ENCODE results near the gene CENPM.

Gene CENPM

DNA sequence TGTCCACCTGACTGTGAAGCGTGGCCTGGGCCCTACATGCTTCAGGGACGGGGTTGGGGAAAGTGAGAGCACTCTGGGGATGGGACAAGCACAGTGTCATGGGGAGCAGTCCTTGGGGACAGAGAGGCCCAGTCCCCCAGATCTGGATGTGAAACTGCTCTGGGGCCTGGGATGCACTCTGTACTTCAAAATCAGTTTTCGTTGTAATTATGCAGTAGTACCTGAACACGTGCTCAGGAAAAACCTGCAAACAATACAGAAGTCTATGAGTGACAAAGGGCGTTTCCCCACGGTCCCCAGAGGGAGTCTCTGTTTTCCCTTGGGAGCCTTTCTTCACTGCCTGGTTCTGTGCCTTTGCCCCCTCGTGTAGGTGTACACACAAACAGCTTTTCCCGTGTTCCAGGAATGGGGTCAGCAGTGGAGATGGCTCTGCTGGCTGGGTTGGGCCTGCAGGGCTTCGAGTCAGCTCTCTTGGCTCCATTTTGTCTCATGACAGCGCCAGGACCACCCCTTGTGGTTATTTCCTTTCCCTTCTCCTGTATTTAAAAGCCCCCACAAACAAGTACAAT is 15.2 kb downstream of the CENPM start:
- no peak for DNase-seq (ENCODE audit: low spot score)

DNA sequence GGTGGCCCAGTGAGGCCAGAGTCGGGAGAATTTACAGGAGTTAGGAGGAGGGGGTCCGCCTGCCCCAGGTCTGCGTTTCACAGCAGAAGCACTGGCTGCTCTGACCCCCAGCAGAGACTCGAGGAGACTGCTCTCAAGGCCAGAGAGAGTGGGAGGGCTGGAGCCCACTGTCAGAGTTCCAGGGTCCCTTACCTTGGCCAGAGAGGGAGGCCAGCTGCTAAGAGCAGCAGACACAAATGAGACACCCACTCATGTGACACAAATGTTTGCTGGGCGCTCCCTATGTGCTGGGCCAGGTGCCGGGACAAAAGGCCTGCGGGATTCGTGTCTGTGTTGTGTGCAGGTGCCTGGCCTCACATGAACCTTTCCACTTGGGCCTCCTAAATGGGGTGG is 17.5 kb downstream of the CENPM start:
- no peak for DNase-seq (ENCODE audit: low spot score)

DNA sequence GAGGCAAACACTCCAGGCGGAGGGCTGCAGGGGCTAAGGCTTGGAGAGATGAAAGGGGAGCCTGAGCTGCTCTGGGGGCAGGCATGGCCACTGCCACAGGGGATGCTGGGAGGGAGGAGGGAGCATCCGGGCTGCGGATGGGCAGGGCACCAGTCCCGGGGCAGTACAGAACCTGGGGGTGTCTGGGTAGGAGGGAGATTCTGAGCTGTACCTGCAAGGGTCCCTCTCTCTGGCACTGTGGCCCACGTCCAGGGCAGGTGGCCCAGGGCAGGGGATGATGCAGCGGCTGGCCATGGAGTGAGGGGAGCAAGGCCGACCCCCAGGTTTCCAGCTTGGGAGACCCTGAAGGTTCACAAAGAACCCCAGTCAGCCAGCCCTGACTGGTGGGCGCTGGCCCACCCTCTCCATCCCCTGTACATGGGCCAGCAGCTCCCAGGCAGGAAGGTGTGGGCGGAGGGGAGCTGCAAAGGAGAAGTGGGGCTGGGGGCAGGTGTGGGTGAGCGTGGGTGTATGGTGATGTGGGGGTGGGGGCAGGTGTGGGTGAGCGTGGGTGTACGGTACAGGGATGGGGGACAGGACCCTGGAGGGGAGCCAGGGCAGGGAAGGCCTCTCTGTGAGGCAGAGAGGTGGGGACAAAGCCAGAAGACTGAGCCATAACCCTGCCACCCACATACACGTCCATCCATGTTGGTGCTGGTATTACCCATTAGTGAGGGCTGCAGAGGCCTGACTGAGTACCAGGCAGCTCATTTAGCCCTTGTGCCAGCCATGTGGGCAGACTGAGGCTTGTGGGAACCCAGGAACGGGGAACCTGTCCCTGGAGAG is 18.1 kb downstream of the CENPM start:
- DNase-seq (ENCODE audit: low spot score) = no peak

DNA sequence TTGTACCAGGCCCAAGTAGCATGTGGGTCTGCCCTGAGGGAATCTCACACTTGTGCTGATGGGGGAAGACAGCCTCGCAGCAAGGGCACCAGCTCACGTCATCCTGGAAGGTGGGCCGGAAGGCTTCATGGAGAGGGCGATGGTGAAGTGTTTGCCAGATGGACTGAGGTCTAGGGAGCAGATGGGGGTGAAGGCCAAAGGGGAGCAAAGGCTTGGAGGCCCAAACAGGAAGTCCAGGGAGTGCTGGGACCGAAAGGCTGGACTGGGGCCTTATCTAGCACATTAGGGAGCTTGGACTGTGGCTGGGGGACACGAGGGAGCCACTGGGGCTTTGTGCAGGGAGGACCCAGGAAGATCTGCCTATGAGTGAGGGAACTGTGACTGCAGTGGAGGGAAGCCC is 19.1 kb downstream of the CENPM start:
- DNase-seq (ENCODE audit: low spot score) = no peak

DNA sequence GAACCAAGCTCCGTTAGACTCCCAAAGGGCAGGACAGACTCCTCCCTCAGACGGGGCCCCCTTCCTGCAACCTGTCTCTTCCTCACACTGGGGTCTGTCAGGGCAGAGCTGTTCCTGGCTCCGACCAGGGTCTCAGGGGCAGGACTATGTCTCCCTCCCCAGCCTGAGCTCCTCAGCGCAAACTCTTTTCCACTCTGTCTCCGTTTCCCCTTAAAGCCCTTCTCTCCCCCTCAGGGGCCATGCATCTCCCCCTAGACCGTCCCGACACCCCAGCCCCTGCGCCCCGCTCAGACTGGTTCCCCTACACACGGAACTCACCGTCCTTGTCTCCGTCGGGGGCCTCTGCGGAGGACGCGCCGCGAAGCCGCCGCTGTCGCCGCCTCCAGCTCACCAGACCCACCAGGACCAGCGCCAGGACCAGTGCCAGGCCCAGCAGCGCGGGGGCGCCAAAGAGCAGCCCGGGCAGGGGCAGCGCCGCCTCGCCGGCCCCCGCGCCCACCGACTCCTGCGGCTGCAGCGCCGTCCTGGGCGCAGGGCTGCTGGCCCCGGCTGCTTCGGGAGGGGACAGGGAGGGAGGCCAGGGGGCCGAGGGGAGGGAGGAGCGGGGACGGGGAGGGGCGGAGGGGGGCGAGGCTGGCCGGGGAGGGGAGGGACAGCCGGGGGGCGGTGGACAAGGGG is 21.0 kb downstream of the CENPM start:
- no peak for DNase-seq (ENCODE audit: low spot score)

DNA sequence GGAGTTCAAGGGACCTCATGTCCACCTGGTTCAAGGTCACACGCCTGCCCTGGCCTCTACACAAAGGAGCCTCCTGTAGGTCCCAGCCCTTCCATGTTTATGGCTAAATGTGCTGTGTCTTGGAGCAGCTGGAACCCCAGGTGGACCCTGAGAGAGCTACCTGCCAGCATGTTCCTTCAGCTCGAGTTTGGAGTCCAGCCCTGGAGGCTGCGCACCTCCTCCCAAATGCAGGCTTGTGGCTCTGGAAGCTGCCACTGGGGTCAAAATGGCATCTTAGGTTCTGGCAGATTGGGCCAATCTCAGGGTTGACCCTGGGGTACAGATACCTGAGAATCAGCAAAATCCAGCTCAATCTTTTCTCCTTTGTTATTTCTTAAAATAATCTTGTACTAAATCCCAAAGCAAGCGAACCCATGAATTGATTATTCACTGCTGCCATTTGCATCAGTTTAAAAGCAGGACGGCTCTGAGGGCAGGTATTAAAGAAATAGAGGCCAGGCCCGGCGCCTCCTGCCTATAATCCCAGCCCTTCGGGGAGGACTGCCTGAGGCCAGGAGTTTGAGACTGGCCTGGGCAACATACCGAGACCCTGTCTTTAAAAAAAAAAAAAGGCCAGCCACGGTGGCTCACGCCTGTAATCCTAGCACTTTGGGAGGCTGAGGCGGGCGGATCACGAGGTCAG is 23.2 kb downstream of the CENPM start:
- DNase-seq (ENCODE audit: low spot score) = no peak

DNA sequence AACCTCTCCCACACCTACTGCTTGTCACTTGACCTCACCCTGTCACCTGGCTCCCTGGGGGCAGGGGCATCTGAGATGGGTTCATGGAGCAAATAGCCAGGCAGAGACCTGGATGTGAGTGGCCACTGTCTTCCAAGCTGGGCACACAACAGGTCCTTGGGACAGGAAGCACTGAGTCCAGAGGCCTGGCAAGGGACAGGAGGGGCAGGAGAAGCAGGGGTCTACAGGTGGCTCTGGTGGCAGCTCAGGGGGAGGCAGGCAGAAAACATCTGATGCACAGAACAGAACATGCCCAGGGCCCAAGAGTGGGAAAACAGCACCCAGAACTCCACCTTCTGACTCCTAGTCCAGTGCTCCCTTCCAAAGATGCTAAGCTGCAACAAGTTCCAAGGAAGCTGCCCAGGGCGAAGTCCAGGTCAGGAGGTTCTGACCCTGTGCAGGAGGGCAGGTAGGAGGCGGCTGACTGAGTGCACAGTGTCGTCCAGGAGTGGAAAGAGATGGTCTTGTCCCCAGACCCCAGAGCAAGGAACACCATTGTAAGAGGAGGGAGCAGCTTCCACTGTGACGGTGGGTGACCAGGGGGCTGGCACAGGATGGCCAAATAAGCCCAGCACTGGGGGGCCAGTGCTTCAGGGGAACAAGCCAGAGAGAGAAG is 23.9 kb downstream of the CENPM start:
- DNase-seq (ENCODE audit: low spot score) = no peak

DNA sequence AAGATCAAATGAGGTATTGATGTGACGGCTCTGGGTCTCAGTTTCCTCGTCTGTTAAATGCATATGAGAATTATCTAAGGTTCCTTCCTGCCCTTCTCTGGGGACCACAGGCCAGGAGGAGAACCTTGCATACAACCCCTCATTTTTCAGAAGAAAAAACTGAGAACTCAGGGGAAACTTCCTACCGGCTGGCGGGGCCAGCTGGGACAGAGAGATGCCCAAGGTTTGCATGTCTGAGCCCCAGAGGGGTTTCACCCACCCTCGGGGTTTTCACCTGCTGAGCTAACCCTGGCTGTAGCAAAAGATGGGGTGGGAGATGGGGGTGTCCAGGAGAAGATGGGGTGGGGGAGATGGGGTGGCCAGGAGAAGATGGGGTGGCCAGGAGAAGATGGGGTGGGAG is 24.6 kb downstream of the CENPM start:
- no peak for DNase-seq (ENCODE audit: low spot score)

DNA sequence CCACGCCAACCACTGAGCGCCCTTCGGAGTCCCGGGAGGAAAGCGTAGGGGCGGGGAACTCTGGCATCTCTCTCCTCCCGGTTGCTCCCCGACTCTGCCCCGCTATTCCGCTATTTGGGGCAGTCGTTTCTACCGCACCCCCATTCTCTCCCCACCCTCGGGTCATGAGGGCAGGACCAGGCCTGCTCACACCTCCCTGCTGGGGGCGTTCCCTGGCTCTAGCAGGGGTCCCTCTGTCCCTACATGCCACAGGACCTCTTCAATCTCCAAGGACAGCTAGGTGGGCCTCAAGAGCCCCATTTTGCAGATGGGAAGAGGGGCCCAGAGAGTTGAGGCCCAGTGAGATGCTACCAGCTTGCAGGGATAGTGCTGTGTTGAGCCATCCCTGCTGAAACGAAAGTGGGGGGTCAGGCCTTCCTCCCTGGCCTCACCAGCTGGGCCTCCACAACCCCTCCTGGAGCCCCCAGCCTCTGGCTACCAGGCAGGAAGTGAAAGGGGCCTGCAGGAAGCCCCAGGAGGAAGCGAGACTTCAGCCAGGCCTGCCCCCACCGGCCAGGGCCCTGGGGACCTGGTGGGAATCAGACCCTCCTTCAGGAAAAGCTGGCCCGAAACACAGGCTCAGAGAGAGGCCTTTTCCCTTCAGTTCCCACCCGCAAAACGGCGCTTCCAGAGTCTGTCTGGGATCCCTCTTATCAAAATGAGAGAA is 26.5 kb downstream of the CENPM start:
- DNase-seq (ENCODE audit: low spot score) = no peak

DNA sequence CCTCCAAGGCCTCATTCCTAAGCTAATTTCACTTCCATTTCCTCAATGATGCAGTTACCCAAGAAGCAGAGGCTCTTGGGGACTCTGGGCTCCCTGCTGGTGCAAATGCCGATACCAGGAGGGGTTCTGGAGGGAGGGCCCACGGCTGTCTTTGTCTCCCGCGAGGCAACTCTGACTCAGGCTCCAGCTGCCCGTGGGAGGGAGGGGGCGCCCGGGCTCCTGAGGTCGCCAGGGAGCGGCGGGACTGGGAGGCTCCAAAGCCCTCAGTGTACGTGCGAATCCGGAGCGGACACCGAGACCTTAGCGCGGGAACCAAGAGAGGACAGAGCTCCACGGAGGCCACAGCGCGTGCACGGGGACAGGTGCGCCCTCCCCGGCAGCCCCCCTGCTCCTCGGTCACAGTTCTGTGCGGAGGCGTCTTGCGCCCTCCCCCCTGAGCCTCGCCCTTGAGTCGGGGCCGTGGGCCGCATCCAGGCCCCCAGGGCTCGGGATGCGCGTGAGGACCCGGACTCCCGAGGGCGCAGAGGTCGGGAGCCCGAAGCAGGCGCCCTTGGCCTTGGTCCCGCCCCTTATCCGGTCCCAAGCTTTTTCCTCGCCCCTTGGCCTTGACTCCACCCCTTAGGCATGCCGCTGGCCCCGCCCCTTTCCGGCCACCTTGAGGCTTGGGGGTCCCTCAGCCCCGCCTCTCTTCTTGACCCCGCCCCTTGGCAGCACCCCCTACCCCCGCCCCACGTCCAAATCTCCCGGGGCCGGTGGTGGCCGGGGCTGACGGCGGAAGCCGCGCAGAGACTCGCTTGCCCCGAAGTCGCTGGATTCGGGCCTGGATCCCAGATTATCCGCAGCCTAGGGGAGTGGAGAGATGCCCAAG is 27.4 kb downstream of the CENPM start:
- no peak for DNase-seq (ENCODE audit: low spot score)

DNA sequence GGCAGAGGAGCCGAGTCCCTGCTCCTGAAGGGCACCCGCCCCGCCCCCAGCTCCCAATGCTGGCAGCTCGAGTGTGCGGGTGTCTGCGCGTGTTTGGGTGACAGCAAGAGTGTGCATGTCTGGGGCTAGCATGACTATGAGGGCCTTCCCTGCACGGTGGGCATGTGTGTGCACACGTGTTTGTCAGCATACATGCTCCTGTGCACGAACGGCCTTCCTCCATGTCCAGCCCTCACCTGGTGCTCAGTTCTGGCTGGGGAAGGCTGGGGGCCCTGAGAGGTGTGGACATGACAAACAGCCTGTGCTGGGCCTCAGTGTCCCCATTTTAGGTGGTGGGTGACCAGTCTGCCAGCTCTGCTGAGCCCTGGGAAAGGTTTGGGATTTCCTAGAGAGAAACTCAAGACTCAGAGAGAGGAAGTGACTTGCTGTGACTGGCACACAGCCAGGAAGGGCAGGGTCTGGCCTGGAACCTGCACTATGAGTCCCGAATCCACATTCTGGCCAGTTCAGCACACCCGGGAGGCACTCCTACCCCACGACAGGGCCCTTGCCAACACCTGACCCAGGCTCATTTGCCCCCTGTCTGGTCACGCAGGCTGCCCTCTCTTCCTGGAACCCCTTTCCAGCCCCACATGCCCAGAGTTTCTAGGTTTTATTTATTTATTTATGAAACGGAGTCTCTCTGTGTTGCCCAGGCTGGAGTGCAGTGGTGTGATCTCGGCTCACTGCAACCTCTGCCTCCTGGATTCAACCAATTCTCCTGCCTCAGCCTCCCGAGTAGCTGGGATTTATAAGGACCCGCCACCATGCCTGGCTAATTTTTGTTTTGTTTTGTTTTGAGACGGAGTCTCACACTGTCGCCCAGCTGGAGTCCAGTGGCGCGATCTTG is 28.8 kb downstream of the CENPM start:
- DNase-seq (ENCODE audit: low spot score) = no peak

DNA sequence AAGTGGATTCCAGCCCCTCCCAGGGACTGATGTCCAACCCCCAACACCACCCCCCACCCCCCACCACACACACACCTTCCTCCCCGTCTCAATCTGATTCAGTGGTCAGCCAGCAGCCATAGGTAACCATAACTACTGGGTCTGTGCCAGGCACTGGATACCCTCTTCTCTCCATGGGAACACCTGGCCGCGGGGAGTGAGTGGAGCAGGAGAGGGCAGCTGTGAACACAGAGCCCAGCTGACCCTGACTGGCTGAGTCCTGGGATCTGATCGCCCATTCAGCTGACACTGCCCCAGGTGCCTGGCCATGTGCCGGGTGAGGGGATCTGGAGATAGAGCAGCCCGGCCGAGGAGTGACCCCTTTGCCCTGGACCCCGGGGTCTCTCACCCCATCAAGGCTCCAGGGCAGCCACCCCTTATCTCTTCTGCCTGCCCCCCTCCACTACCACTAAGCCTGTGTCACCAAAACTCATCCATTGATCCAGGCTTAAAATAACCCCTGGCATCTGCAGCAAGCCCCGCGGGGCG is 29.5 kb downstream of the CENPM start:
- no peak for DNase-seq (ENCODE audit: low spot score)

DNA sequence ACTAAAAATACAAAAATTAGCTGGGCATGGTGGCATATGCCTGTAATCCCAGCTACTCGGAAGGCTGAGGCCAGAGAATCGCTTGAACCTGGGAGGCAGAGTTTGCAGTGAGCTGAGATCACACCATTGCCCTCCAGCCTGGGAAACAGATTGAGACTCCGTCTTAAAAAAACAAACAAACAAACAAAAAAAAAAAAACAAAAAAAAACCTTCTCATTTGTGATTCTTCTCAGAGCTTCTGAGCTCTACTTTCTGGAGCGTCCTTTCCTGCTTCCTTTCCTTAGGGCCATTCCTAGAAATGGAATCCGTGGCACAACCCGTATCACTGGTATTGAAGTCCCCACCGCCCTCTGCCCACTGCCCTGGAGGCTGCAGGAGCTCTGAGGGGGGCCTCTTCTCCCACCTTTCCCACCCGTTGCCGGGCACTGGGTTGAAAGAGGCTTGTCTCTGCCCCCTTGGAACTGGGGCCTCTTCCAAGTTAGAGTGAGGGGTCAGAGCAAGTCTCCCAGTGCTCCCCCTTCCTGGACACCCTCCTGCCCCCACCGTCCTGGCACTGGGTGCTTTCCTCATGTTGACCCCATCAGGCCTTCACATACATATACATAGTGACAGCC is 30.1 kb downstream of the CENPM start:
- no peak for DNase-seq (ENCODE audit: low spot score)

DNA sequence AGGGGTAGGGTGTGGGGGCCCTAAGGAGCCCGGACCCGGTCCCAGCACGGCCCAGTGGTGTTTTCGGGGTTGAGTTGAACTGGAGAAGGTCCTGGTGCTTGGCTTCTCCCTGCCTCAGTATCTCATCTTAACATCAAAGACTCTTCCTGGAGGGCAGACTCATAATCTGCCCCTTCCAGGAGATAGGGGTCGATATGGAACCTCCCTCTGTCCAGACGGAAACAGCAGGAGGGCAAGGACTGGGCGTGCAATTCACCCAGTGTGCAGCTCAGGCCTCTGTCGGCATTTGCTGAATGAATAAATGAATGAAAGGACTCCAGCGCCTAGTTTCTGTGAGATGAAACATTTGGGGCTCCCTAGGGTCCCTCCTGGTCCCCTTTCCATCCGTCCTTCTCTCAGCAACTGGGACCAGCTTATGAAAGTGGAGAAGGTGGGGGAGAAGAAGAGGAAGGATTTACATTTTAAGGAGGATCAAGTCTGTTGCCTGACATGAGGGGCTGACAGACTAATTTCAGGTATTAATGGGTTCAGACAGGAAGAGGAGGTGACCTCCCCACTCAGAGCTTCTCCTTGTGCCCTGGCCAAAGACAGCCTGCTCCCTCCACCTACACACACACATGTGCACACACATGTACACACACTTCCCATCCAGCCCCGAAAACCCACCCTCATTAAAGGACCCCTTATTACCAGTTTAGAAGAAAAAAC is 31.0 kb downstream of the CENPM start:
- DNase-seq (ENCODE audit: low spot score) = no peak

DNA sequence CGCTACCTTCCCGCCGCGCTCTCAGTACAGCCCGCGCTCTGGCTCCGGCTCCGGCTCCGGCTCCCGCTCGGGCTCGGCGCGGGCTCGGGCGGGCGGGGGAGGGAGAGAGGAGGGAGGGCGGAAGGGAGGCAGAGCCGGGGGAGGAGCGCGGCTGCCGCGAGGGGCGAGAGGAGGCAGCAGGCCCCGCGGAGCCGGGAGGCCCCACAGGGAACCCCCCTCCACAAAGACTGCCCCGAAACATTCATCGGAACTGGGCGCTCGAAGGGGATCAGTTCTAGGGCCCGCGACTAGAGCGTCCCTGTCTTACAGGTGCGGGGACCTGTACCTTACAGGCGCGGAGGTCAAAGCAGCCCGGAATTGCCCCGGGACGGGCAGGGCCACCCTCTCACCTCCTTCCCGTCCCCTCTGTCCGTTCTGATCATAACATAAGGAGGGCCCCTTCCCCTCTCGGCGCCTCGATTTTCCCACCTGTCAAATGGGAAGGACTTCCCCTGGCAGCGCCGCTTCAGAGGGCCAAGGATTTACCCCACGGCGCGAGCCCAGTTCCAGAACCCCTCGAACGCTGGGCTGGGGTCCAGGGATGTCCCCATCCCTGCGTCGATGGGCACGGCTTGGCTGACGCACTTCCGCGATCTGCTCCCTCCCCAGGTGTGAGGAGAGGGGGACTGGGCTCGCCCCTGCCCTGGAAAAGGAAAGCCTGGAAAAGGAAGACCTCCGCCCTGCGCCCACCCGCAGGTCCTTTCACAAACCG is 31.7 kb downstream of the CENPM start, which contains the start of gene SHISA8:
SHISA8 (minus strand) TSS at position 40 of the 751 bp plus-strand sequence. CDS start 407 bp downstream, outside the sequence.
- DNase-seq (ENCODE audit: low spot score) = no peak

DNA sequence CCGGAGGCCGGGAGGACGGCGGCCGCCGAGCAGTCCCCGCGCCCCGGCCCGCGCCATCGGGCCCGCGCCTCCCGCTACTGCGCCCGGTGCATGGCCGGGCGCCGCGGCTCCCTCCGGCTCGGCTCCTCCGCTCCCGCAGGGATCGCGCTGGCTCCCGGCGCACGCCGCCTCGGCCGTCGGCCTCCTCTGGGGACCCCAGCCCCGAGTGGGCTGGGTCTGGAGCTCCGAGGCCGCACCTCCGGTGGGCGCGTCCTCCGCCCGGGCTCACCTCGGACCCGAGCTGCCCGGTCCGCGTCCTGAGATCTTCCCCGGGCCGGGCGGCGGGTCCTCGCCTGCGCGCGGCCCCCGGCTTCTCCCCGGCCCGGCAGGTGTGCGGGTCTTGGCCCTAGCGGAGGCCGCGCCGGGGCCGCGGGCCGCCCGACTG is 32.3 kb downstream of the CENPM start:
- no peak for DNase-seq (ENCODE audit: low spot score)

DNA sequence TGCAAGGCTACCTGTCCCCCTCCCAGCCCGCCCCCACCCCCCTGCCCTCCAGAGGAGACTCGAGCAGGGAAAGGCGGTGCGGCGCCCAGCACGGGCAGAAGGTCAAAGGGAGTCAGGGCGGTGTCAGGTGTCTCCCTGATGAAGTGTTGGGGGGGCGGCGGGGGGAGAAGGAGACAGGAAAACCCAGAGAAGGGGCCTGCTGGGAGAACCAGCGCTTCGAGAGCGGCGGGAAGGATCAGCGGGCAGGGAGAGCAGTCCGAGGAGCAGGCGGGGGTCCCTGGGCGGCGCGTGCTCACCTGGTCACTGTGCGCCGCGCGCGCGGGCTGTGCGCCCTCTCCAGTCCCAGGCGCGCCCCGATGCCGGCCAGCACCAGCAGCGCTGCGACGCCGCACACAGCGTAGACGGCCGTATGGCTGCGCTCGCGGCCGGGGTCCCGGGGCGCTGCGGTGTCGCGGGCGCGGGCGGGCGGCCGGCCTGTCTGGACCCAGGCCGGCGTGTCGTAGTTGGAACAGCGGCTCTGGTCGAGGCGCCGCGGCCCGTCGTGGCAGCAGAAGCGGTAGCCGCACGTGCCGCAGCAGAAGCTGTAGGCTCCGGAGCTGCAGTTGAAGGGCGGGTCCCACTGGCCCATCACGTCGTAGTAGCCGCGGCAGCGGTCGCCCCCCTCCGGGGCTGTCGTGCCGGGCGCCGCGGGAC is 33.0 kb downstream of the CENPM start:
- no peak for DNase-seq (ENCODE audit: low spot score)
